Epithelial cell of proximal tubule (primary cell): Measurements from ENCODE around the gene LRRFIP1. TPM values are rescaled to one million over a fixed set of nuclear protein-coding genes. Genes with fewer than 3 reads are reported as not detected.

Experiments
- DNase-seq: peaks from one replicate; pipeline ENCODE4 v3.0.0-alpha.2; 2011; ENCODE audit warnings: low read depth
- H3K4me3 ChIP-seq: 2 replicates; pipeline ENCODE4 v1.5.1; 2011; ENCODE audit warnings: low read depth, mild to moderate bottlenecking, low read length
- CTCF ChIP-seq: conservative IDR thresholded peaks from 2 replicates; pipeline ENCODE4 v1.5.1; 2012; ENCODE audit warnings: low read depth, mild to moderate bottlenecking, low read length
- total RNA-seq: library from RNA; depleted of rRNA; stranded (reverse); fragments of >200 nt; gene quantifications from 2 replicates; pipeline ENCODE4 v1.2.3, GENCODE V29; 2015

Gene LRRFIP1
- total RNA-seq, 1 donor from 2014 or later, result 69.0 TPM

- no peak for TF ChIP-seq CTCF
- DNase-seq, result no peak
- H3K4me3 ChIP-seq, result no peak overlapping the region
These were observed 23.1 kb downstream of the LRRFIP1 start for GRCh38 chr2:237650455-237650850.

- no peak overlapping the region for H3K4me3 ChIP-seq
- no peak for DNase-seq
- no peak for TF ChIP-seq CTCF
These were observed 24.4 kb downstream of the LRRFIP1 start for GRCh38 chr2:237651761-237652160.

DNA sequence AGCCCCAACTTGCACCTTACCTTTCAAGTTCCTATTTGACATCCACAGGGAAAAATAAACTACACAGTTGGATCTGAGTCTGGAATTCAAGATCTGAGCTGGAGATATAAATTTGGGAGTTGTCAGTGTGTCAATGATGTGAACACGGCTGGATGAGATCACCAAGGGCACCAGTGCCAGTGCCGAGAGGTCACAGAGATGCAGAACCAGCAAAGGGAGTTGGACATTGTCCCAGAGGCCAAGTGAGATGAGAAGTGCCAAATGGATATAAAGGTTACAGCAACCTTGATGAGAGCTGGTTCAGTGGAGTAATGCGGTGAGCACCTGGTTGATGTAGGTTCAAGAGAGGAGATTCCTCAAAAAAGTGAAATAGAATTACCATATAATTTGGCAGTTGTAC, 24.8 kb downstream of the LRRFIP1 start:
- no peak for TF ChIP-seq CTCF
- no peak overlapping the region for H3K4me3 ChIP-seq
- no peak for DNase-seq

- TF ChIP-seq CTCF, result no peak
- no peak overlapping the region for H3K4me3 ChIP-seq
These were observed 25.5 kb downstream of the LRRFIP1 start for GRCh38 chr2:237652854-237653253.

GRCh38 chr2:237653776-237654558, 26.6 kb downstream of the LRRFIP1 start:
- TF ChIP-seq CTCF, result no peak
- DNase-seq, result no peak
- no peak overlapping the region for H3K4me3 ChIP-seq

More at GRCh38 chr2:237652854-237653253, 25.5 kb downstream of the LRRFIP1 start:
- no peak for DNase-seq

DNA sequence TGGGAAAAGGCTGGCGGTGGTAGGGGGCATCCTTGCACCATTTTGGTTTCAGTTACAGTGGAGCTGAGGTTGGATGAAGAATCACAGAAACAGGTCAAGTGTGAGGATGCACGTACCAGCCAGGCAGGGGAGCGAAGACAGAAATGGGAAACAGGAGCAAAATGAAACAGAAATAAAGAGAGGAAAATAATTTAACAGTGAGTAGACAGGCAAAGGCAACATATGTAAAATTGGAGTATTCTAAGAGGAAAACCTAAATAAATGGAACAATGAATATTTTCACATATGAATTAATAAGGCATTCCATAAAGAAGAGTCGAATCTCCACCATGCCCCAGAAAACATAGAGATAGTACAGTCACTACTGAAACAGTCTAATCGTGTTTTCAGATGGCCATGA, 29.7 kb downstream of the LRRFIP1 start:
- H3K4me3 ChIP-seq, result no peak overlapping the region
- no peak for DNase-seq
- TF ChIP-seq CTCF, result no peak

DNA sequence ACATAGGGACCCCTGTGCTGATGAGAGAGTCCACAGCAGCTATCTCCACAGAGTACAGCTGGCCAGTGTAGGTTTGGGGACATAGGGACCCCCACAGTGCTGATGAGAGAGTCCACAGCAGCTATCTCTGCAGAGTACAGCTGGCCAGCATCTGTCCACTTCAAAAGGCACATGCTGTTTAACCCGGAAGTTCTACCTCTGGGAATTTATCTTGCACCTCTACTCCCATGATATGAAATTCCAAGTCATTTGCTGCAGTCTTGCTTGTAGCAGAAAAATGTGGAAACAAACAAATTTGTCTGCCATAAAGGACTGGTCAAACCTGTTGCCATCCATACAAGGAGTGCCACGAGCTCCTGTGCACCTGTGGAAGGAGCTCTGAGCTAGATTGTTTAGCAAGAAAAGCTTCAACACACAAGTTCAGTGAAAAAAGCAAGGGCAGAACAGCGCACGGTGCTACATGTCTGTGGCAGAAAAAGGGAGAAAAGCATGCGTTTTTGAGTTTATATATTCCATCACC, 33.1 kb downstream of the LRRFIP1 start:
- DNase-seq, result no peak
- H3K4me3 ChIP-seq, result no peak overlapping the region
- TF ChIP-seq CTCF, result no peak
